SK-N-SH (cell line): ENCODE measurements around the gene CBR1. TPM values are rescaled to one million over a fixed set of nuclear protein-coding genes. Genes with fewer than 3 reads are reported as not detected.

ENCODE experiments used
- CTCF ChIA-PET: fragments of 300-600, 350-600 bp; formaldehyde crosslinking; extraction: SDS; loops from one replicate; lab custom pipeline; 2021; lab: Yijun Ruan, JAX
- POLR2A ChIA-PET: fragments of 350-600 bp; sonication (Branson Sonifier 250); formaldehyde crosslinking; extraction: SDS; loops from one replicate; lab custom pipeline; 2020; ENCODE audit warnings: antibody characterized with exemption, inconsistent platforms; lab: Yijun Ruan, JAX
- DNase-seq: peaks from one replicate; pipeline ENCODE4 v3.0.0; 2012
- H2AFZ ChIP-seq: fragments of 200-600 bp; sonication (generic); 2 replicates; pipeline ENCODE4 v1.8.1; 2016; ENCODE audit warnings: antibody characterized with exemption, mild to moderate bottlenecking, low read depth
- H3F3A ChIP-seq: fragments of 200-600 bp; sonication (generic); replicated peaks from 2 replicates; pipeline ENCODE3; 2016; ENCODE audit warnings: antibody characterized with exemption, mild to moderate bottlenecking; ENCODE audit not compliant: insufficient read depth
- H3K27ac ChIP-seq, 2 experiments: fragments of 200-500 bp in 1 of 2; fragments of 200-600 bp in 1 of 2; sonication (Bioruptor generic) in 1 of 2; sonication (generic), shearing (Covaris generic) in 1 of 2; 2 replicates each; pipeline versions ENCODE4 v1.5.1 to v1.6.1; 2014 to 2016; ENCODE audit warnings: low read depth in 2 of 2, inconsistent platforms in 1 of 2, low read length in 1 of 2, mild to moderate bottlenecking in 1 of 2, mixed read lengths in 1 of 2
- H3K27me3 ChIP-seq: fragments of 200-600 bp; sonication (generic), shearing (Covaris generic); 2 replicates; pipeline ENCODE4 v1.6.1; 2016; ENCODE audit warnings: mixed run types; ENCODE audit not compliant: insufficient read depth
- H3K36me3 ChIP-seq, 2 experiments: fragments of 200-500 bp in 1 of 2; fragments of 200-600 bp in 1 of 2; sonication (Bioruptor generic) in 1 of 2; sonication (generic) in 1 of 2; replicated peaks in 1 of 2; 2 replicates each; pipeline versions ENCODE3 to v1.5.1; 2014 to 2016; ENCODE audit warnings: low read length in 1 of 2, mild to moderate bottlenecking in 1 of 2; ENCODE audit not compliant: insufficient read depth in 2 of 2, control insufficient read depth in 1 of 2
- H3K4me1 ChIP-seq, 2 experiments: fragments of 200-500 bp in 1 of 2; fragments of 200-600 bp in 1 of 2; sonication (Bioruptor generic) in 1 of 2; sonication (generic), shearing (Covaris generic) in 1 of 2; 2 replicates each; pipeline versions ENCODE4 v1.5.1 to v1.6.1; 2014 to 2016; ENCODE audit warnings: low read depth in 1 of 2, low read length in 1 of 2, mixed run types in 1 of 2; ENCODE audit not compliant: insufficient read depth in 2 of 2, control insufficient read depth in 1 of 2
- H3K4me2 ChIP-seq: fragments of 200-600 bp; sonication (generic), shearing (Covaris generic); 2 replicates; pipeline ENCODE4 v1.6.1; 2017; ENCODE audit warnings: mixed run types
- H3K4me3 ChIP-seq, 2 experiments: fragments of 200-500 bp in 1 of 2; fragments of 200-600 bp in 1 of 2; sonication (Bioruptor generic) in 1 of 2; sonication (generic), shearing (Covaris generic) in 1 of 2; 2 replicates each; pipeline versions ENCODE4 v1.5.1 to v1.8.1; 2014 to 2016; ENCODE audit warnings: low read depth in 2 of 2, inconsistent platforms in 1 of 2, low read length in 1 of 2, mild to moderate bottlenecking in 1 of 2, mixed read lengths in 1 of 2, moderate library complexity in 1 of 2
- H3K79me2 ChIP-seq: fragments of 200-600 bp; sonication (generic); 2 replicates; pipeline ENCODE4 v1.8.1; 2017; ENCODE audit warnings: mild to moderate bottlenecking; ENCODE audit not compliant: insufficient read depth
- H3K9ac ChIP-seq: fragments of 200-600 bp; sonication (generic); 2 replicates; pipeline ENCODE4 v1.6.1; 2017; ENCODE audit warnings: mixed run types
- H3K9me2 ChIP-seq: fragments of 200-600 bp; sonication (generic); 2 replicates; pipeline ENCODE4 v1.6.1; 2017; ENCODE audit warnings: mixed run types
- H3K9me3 ChIP-seq: fragments of 200-600 bp; sonication (generic); 2 replicates; pipeline ENCODE4 v1.6.1; 2017; ENCODE audit warnings: mixed run types, mild to moderate bottlenecking, moderate library complexity
- H4K20me1 ChIP-seq: fragments of 200-600 bp; sonication (generic); 2 replicates; pipeline ENCODE4 v1.6.1; 2017; ENCODE audit warnings: mild to moderate bottlenecking, mixed run types; ENCODE audit not compliant: insufficient read depth
- ELF1 ChIP-seq: IDR thresholded peaks from 2 replicates; pipeline ENCODE4 v1.4.0; 2012
- FOSL2 ChIP-seq: IDR thresholded peaks from 2 replicates; pipeline ENCODE4 v1.4.0; 2012; ENCODE audit warnings: low read depth, mild to moderate bottlenecking, moderate library complexity, borderline replicate concordance
- FOXJ3 ChIP-seq: sonication (generic); formaldehyde crosslinking; IDR thresholded peaks from 2 replicates; pipeline ENCODE4 v1.5.1; 2020; ENCODE audit warnings: mild to moderate bottlenecking, missing genetic modification reagents
- FOXM1 ChIP-seq: IDR thresholded peaks from 2 replicates; pipeline ENCODE4 v1.4.0; 2012; ENCODE audit warnings: low read depth, mild to moderate bottlenecking
- GABPA ChIP-seq: IDR thresholded peaks from 2 replicates; pipeline ENCODE4 v1.4.0; 2012; ENCODE audit warnings: low read depth, mild to moderate bottlenecking
- GATA2 ChIP-seq: sonication (generic); formaldehyde crosslinking; IDR thresholded peaks from 2 replicates; pipeline ENCODE4 v1.5.0; 2020; ENCODE audit warnings: mild to moderate bottlenecking, missing genetic modification reagents
- MEF2A ChIP-seq: IDR thresholded peaks from 2 replicates; pipeline ENCODE4 v1.4.0; 2012; ENCODE audit warnings: low read depth, borderline replicate concordance
- MXI1 ChIP-seq: IDR thresholded peaks from 2 replicates; pipeline ENCODE4 v1.6.1; 2012; ENCODE audit warnings: mild to moderate bottlenecking, low read depth, low read length, improper control_type of control experiment
- NFIC ChIP-seq: IDR thresholded peaks from 2 replicates; pipeline ENCODE4 v1.4.0; 2012; ENCODE audit warnings: borderline replicate concordance
- NRF1 ChIP-seq: IDR thresholded peaks from 2 replicates; pipeline ENCODE4 v1.6.1; 2012; ENCODE audit warnings: low read depth, mild to moderate bottlenecking, low read length
- RAD21 ChIP-seq: IDR thresholded peaks from 2 replicates; pipeline ENCODE4 v1.6.1; 2012; ENCODE audit warnings: mild to moderate bottlenecking, low read length
- RCOR1 ChIP-seq: fragments of 150-350 bp; IDR thresholded peaks from 2 replicates; pipeline ENCODE4 v1.6.1; 2017; ENCODE audit warnings: antibody characterized with exemption, low read length
- RXRA ChIP-seq: IDR thresholded peaks from 2 replicates; pipeline ENCODE4 v1.4.0; 2012; ENCODE audit warnings: low read depth, mild to moderate bottlenecking, borderline replicate concordance
- SIN3A ChIP-seq: IDR thresholded peaks from 2 replicates; pipeline ENCODE4 v1.6.1; 2012; ENCODE audit warnings: low read depth, mild to moderate bottlenecking, low read length, moderate library complexity, borderline replicate concordance
- SMC3 ChIP-seq: IDR thresholded peaks from 2 replicates; pipeline ENCODE4 v1.6.1; 2012; ENCODE audit warnings: low read depth, low read length, improper control_type of control experiment
- TCF12 ChIP-seq: IDR thresholded peaks from 2 replicates; pipeline ENCODE4 v1.4.0; 2012
- TEAD4 ChIP-seq: IDR thresholded peaks from 2 replicates; pipeline ENCODE4 v1.4.0; 2012; ENCODE audit warnings: mild to moderate bottlenecking, borderline replicate concordance; ENCODE audit not compliant: insufficient read depth
- USF1 ChIP-seq: IDR thresholded peaks from 2 replicates; pipeline ENCODE4 v1.4.0; 2012; ENCODE audit warnings: low read depth, borderline replicate concordance
- YY1 ChIP-seq: IDR thresholded peaks from 2 replicates; pipeline ENCODE4 v1.4.0; 2012; ENCODE audit warnings: low read depth, mild to moderate bottlenecking
- WGBS: methylation state at CpG from one replicate; pipeline ENCODE4 v1.1.6; 2017; ENCODE audit warnings: low lambda C conversion rate; 5-methylcytosine and 5-hydroxymethylcytosine counted together
- polyA plus RNA-seq, 3 experiments: library from polyadenylated mRNA; depleted of rRNA; stranded (reverse); fragments of >200 nt; gene quantifications; 2 replicates each; pipeline ENCODE4 v1.2.3, GENCODE V29; 2012
- TF ChIP-seq, protein P1 (sequence below): fragments of 200-600 bp; sonication (generic); IDR thresholded peaks from 2 replicates; pipeline ENCODE4 v1.6.1; 2017; ENCODE audit warnings: antibody characterized with exemption, mild to moderate bottlenecking, moderate library complexity
- TF ChIP-seq, protein P2 (sequence below): fragments of 150-350 bp; IDR thresholded peaks from 2 replicates; pipeline ENCODE4 v1.6.1; 2017; ENCODE audit warnings: antibody characterized with exemption, low read length, low read depth, borderline replicate concordance
- TF ChIP-seq, protein P3 (sequence below): IDR thresholded peaks from 2 replicates; pipeline ENCODE4 v1.6.1; 2012; ENCODE audit warnings: mild to moderate bottlenecking, low read depth, low read length, moderate library complexity

Gene CBR1
- polyA plus RNA-seq, 1 of the 3 experiments (the other 2 are of a cell fraction), result 136 TPM

GRCh38 chr21:36044056-36044455, 25.8 kb upstream of the CBR1 start (continued):
- TF ChIP-seq RAD21, result no peak
- no peak for TF ChIP-seq GATA2
- TF ChIP-seq TCF12, result no peak
- no peak for TF ChIP-seq NFIC
- TF ChIP-seq, protein P1, sequence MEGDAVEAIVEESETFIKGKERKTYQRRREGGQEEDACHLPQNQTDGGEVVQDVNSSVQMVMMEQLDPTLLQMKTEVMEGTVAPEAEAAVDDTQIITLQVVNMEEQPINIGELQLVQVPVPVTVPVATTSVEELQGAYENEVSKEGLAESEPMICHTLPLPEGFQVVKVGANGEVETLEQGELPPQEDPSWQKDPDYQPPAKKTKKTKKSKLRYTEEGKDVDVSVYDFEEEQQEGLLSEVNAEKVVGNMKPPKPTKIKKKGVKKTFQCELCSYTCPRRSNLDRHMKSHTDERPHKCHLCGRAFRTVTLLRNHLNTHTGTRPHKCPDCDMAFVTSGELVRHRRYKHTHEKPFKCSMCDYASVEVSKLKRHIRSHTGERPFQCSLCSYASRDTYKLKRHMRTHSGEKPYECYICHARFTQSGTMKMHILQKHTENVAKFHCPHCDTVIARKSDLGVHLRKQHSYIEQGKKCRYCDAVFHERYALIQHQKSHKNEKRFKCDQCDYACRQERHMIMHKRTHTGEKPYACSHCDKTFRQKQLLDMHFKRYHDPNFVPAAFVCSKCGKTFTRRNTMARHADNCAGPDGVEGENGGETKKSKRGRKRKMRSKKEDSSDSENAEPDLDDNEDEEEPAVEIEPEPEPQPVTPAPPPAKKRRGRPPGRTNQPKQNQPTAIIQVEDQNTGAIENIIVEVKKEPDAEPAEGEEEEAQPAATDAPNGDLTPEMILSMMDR, result no peak
- TF ChIP-seq RCOR1, result no peak
- no peak for TF ChIP-seq FOXM1
- TF ChIP-seq FOSL2, result no peak
- no peak for TF ChIP-seq RXRA
- no peak for TF ChIP-seq ELF1

- 94% methylated on average over 1 of the region's 1 CpG for WGBS
- Histone ChIP-seq H3K9me2 (no peaks in the 10 kb centered on the region), H3K9ac (no peak overlapping the region), H3K79me2 (no peaks in the 10 kb centered on the region), H3K27ac (no peak overlapping the region), H3K36me3 (peaks cover 70 to 73% of the 10 kb centered on the region in 2 experiments), H3K4me2 (no peak overlapping the region), H4K20me1 (no peaks in the 10 kb centered on the region), H3K9me3 (no peaks in the 10 kb centered on the region), H3K27me3 (no peaks in the 10 kb centered on the region), H3K4me1 (no peaks in the 10 kb centered on the region), H3F3A (no peaks in the 10 kb centered on the region), H2AFZ (no peak overlapping the region), H3K4me3 (no peak overlapping the region)
- no peak for DNase-seq
- POLR2A ChIA-PET, result no interaction called here
- no peak for TF ChIP-seq MEF2A
- no peak for TF ChIP-seq YY1
- no peak for TF ChIP-seq TEAD4
- TF ChIP-seq, protein P2, sequence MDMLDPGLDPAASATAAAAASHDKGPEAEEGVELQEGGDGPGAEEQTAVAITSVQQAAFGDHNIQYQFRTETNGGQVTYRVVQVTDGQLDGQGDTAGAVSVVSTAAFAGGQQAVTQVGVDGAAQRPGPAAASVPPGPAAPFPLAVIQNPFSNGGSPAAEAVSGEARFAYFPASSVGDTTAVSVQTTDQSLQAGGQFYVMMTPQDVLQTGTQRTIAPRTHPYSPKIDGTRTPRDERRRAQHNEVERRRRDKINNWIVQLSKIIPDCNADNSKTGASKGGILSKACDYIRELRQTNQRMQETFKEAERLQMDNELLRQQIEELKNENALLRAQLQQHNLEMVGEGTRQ, result no peak
- TF ChIP-seq SMC3, result no peak
- CTCF ChIA-PET, result interaction anchor here (1.0 kb wide), 1 partner anchor 10 kb away, joined by 3 read pairs; no protein-coding TSS in a partner anchor
Measured at GRCh38 chr21:36045993-36046392, 23.8 kb upstream of the CBR1 start.

DNA sequence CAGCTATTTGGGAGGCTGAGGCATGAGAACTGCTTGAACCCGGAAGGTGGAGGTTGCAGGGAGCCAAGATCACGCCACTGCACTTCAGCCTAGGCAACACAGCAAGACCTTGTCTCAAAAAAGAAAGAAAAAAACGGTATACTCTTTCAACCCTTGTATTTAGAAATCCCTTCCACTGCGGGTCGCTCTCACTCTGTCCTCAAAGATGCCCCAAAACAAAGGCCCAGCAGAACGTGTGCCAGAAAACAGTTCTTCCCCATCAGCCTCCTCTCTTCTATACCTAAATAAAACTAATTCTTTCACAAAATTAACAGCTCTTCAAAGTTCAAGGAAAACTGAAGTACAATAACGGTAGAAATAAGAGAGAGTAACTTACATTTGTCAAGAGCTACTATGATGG, 22.7 kb upstream of the CBR1 start:
- Histone ChIP-seq H3K9me2 (no peaks in the 10 kb centered on the region), H3F3A (no peaks in the 10 kb centered on the region), H2AFZ (no peak overlapping the region), H3K27ac (no peak overlapping the region), H3K4me3 (no peak overlapping the region), H3K27me3 (no peaks in the 10 kb centered on the region), H4K20me1 (no peaks in the 10 kb centered on the region), H3K36me3 (peaks cover 68 to 78% of the 10 kb centered on the region in 2 experiments), H3K9ac (no peak overlapping the region), H3K79me2 (no peaks in the 10 kb centered on the region), H3K9me3 (no peaks in the 10 kb centered on the region), H3K4me2 (no peak overlapping the region), H3K4me1 (no peaks in the 10 kb centered on the region)
- 81% methylated on average over 7 of the region's 7 CpGs for WGBS
- ChIA-PET POLR2A (no interaction called here), CTCF (no interaction called here)
- DNase-seq, result no peak
- TF ChIP-seq FOXJ3 (CRISPR knock-in tag) (no peak), RAD21 (no peak), ELF1 (no peak), GABPA (no peak), RCOR1 (no peak), YY1 (no peak), SIN3A (no peak), MXI1 (no peak), USF1 (no peak), RXRA (no peak), NRF1 (no peak)
- TF ChIP-seq, protein P3, sequence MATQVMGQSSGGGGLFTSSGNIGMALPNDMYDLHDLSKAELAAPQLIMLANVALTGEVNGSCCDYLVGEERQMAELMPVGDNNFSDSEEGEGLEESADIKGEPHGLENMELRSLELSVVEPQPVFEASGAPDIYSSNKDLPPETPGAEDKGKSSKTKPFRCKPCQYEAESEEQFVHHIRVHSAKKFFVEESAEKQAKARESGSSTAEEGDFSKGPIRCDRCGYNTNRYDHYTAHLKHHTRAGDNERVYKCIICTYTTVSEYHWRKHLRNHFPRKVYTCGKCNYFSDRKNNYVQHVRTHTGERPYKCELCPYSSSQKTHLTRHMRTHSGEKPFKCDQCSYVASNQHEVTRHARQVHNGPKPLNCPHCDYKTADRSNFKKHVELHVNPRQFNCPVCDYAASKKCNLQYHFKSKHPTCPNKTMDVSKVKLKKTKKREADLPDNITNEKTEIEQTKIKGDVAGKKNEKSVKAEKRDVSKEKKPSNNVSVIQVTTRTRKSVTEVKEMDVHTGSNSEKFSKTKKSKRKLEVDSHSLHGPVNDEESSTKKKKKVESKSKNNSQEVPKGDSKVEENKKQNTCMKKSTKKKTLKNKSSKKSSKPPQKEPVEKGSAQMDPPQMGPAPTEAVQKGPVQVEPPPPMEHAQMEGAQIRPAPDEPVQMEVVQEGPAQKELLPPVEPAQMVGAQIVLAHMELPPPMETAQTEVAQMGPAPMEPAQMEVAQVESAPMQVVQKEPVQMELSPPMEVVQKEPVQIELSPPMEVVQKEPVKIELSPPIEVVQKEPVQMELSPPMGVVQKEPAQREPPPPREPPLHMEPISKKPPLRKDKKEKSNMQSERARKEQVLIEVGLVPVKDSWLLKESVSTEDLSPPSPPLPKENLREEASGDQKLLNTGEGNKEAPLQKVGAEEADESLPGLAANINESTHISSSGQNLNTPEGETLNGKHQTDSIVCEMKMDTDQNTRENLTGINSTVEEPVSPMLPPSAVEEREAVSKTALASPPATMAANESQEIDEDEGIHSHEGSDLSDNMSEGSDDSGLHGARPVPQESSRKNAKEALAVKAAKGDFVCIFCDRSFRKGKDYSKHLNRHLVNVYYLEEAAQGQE, result no peak
